DND-41 (cell line): ENCODE results near the gene EML1.

ENCODE experiments used
- ATAC-seq: fragments of 200-7000 bp; cut with Tn5 transposase; 3 replicates; pipeline ENCODE4 v1.9.1; 2021; ENCODE audit warnings: low read depth; ENCODE audit not compliant: insufficient read depth
- DNase-seq: peaks from one replicate; pipeline ENCODE4 v3.0.0-alpha.2; 2020
- H2AFZ ChIP-seq: 2 replicates; pipeline ENCODE4 v1.6.0; 2012; ENCODE audit warnings: low read depth, low read length
- H3K27ac ChIP-seq: 2 replicates; pipeline ENCODE4 v1.5.1; 2012; ENCODE audit warnings: low read length, inconsistent platforms
- H3K27me3 ChIP-seq: fragments of 200-600 bp; sonication (generic); 2 replicates; pipeline ENCODE4 v1.6.0; 2012; ENCODE audit warnings: low read length, mild to moderate bottlenecking, inconsistent platforms; ENCODE audit not compliant: insufficient read depth, poor library complexity
- H3K36me3 ChIP-seq: 2 replicates; pipeline ENCODE4 v1.5.1; 2012; ENCODE audit warnings: low read length, inconsistent platforms; ENCODE audit not compliant: insufficient read depth
- H3K4me1 ChIP-seq: 2 replicates; pipeline ENCODE4 v1.5.1; 2012; ENCODE audit warnings: mild to moderate bottlenecking, low read length; ENCODE audit not compliant: insufficient read depth
- H3K4me2 ChIP-seq: 2 replicates; pipeline ENCODE4 v1.6.0; 2012; ENCODE audit warnings: mild to moderate bottlenecking, moderate library complexity, low read length, inconsistent platforms; ENCODE audit not compliant: insufficient read depth
- H3K4me3 ChIP-seq, 2 experiments: fragments of 200-600 bp in 1 of 2; shearing (Covaris generic) in 1 of 2; 2 replicates each; pipeline ENCODE4 v1.5.1; 2012 to 2016; ENCODE audit warnings: inconsistent platforms in 2 of 2, low read length in 2 of 2, mild to moderate bottlenecking in 2 of 2, low read depth in 1 of 2, moderate library complexity in 1 of 2
- H3K79me2 ChIP-seq: 2 replicates; pipeline ENCODE4 v1.6.0; 2012; ENCODE audit warnings: low read length, inconsistent platforms; ENCODE audit not compliant: insufficient read depth
- H3K9ac ChIP-seq: 2 replicates; pipeline ENCODE4 v1.6.0; 2012; ENCODE audit warnings: low read depth, mild to moderate bottlenecking, inconsistent platforms, low read length, moderate library complexity
- H3K9me3 ChIP-seq: 2 replicates; pipeline ENCODE4 v1.5.1; 2012; ENCODE audit warnings: low read length, moderate library complexity, mild to moderate bottlenecking, inconsistent platforms; ENCODE audit not compliant: insufficient read depth, severe bottlenecking
- H4K20me1 ChIP-seq: 2 replicates; pipeline ENCODE4 v1.6.0; 2012; ENCODE audit warnings: low read length; ENCODE audit not compliant: insufficient read depth
- EZH2 ChIP-seq: IDR thresholded peaks from 3 replicates; pipeline ENCODE4 v1.6.1; 2012; ENCODE audit warnings: borderline replicate concordance, low read depth, mild to moderate bottlenecking, moderate library complexity, low read length, inconsistent platforms; ENCODE audit not compliant: severe bottlenecking
- TF ChIP-seq, protein P1 (sequence below): IDR thresholded peaks from 2 replicates; pipeline ENCODE4 v1.5.1; 2012; ENCODE audit warnings: borderline replicate concordance, low read length, moderate library complexity, mild to moderate bottlenecking; ENCODE audit not compliant: poor library complexity, severe bottlenecking; ENCODE audit errors: extremely low read depth

EML1 gene

DNA sequence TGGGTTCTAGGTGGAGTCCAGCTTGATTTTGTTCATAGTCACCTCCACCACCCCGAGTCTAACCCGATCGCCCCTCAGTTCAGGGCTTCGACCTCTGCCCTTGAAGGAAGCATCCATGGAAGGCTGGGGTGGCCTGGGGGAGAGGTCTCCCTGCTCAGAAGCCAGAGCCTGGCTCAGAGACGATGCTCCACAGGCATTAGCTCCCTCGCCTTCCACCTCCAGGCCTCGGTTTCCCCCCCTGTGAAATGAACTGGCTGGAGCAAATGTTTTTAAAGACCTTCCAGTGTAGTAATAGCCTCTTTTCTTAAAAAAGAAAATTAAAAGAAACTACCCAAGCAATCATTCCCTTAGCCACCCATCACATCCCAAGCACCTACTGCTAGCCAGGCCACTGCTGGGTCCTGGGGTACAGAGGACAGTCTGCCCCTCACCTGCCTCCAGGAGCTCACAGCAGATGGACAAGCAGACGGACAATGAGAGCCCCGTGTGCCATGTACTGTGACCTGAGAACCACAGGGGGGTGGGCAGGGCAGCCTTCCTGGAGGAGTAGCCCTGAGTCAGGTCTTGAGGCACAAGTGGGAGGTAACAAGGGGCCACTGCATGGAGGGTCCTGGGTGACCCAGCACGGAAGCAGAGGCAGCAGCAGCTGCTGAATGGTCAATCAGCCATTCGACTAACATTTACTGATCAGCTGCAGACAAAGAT, 42.3 kb upstream of the EML1 start:
- no peaks in the 10 kb centered on the region for H3K79me2 ChIP-seq
- H3K36me3 ChIP-seq = no peaks in the 10 kb centered on the region
- H2AFZ ChIP-seq = no peak overlapping the region
- TF ChIP-seq, protein P1, sequence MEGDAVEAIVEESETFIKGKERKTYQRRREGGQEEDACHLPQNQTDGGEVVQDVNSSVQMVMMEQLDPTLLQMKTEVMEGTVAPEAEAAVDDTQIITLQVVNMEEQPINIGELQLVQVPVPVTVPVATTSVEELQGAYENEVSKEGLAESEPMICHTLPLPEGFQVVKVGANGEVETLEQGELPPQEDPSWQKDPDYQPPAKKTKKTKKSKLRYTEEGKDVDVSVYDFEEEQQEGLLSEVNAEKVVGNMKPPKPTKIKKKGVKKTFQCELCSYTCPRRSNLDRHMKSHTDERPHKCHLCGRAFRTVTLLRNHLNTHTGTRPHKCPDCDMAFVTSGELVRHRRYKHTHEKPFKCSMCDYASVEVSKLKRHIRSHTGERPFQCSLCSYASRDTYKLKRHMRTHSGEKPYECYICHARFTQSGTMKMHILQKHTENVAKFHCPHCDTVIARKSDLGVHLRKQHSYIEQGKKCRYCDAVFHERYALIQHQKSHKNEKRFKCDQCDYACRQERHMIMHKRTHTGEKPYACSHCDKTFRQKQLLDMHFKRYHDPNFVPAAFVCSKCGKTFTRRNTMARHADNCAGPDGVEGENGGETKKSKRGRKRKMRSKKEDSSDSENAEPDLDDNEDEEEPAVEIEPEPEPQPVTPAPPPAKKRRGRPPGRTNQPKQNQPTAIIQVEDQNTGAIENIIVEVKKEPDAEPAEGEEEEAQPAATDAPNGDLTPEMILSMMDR = no peak
- TF ChIP-seq EZH2 = no peak
- peaks cover 14% of the 10 kb centered on the region; the same call in 1 of the 2 replicates for H4K20me1 ChIP-seq
- no peak overlapping the region for H3K9ac ChIP-seq
- ATAC-seq (no peak), DNase-seq (no peak)
- no peaks in the 10 kb centered on the region for H3K9me3 ChIP-seq
- H3K27ac ChIP-seq = no peak overlapping the region
- no peak overlapping the region for H3K4me2 ChIP-seq
- peaks cover 22% of the 10 kb centered on the region for H3K27me3 ChIP-seq
- no peaks in the 10 kb centered on the region for H3K4me1 ChIP-seq
- H3K4me3 ChIP-seq = no peak overlapping the region

DNA sequence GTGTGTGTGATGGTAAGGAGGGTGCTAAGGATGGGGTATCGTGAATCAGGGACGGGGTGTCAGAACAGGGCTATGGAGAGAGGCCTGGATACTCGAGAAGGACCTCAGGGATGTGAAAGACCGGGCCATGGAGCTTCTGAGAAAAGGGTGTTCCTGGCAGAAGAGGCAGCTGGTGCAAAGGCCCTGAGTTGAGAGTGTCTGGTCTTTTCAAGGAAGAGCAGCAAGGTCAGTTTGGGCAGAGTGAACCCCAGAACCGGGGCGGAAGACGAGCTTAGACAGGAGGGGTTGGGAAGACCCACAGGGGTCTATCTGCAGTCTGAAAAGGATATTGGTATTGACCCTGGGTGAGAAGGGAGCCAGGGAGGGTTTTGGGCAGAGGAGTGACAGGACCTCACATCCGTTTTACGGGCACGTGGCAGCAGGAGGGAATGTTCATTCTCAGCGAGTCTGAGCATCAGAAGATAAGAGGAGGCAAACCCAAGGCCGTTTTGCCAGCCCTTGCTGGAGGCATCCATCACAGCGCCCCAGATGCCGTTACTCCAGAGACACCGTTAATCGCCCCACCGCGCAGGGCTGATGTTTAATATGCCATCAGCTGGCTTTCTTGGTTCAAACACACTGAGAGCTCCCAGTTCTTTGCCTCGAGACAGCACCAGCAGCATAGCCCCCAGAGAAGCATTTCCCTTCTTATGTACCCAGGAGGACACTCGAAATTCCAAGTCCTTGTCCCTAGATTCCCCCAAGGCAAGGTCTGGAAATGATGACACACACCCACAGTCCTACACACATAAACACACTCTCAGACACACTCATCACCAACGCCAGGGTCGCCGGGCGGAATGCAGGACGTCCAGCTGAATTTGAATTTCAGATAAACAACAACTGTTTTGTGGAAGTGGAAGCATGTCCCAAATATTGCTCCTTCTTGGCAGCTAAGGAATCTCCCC, 41.4 kb upstream of the EML1 start:
- Histone ChIP-seq H3K4me1 (no peaks in the 10 kb centered on the region), H2AFZ (no peak overlapping the region)

DNA sequence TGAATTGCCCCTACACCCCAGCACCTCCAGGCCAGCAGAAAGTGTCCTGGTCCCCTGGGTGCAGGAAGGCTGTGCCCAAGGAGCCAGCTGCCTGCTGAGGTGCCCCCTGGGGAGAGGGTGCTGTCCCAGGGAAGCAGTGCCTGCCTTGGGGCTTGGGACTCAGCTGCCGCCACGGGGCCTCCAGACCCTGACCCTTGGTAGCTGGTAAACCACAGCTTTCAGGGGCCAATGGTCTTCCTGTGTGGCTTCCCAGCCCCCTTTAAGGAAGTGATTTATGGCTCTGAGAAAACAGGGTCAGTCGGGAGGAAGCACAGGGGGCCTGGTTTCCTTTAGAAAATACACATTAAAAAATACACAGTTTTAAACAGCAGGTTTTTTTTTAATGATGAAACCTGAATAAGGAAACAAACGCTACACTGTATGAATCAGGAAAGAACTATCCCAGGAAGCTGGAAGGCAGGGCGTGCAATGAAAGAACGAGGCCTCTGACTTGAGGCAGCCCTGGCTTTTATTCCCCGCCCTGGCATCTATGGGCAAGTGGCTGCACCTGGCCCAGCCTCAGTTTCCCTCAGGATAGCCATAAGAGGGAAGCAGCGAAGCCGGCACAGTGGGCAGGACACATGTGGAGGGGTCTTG, 40.6 kb upstream of the EML1 start:
- no peak for ATAC-seq
- Histone ChIP-seq H2AFZ (no peak overlapping the region), H3K4me2 (no peak overlapping the region), H3K27ac (no peak overlapping the region), H3K79me2 (no peaks in the 10 kb centered on the region), H3K4me1 (no peaks in the 10 kb centered on the region), H4K20me1 (peaks cover 11% of the 10 kb centered on the region; the same call in 1 of the 2 replicates), H3K9ac (no peak overlapping the region), H3K9me3 (no peaks in the 10 kb centered on the region), H3K27me3 (peaks cover 16% of the 10 kb centered on the region), H3K36me3 (no peaks in the 10 kb centered on the region), H3K4me3 (no peak overlapping the region)
- no peak for DNase-seq
- TF ChIP-seq, protein P1 = no peak

More for the DNA sequence above, 41.4 kb upstream of the EML1 start:
- H3K9me3 ChIP-seq = no peaks in the 10 kb centered on the region
- peaks cover 11% of the 10 kb centered on the region; the same call in 1 of the 2 replicates for H4K20me1 ChIP-seq
- H3K4me2 ChIP-seq = no peak overlapping the region
- no peak overlapping the region for H3K27ac ChIP-seq
- H3K4me3 ChIP-seq = no peak overlapping the region
- no peak for TF ChIP-seq EZH2
- TF ChIP-seq, protein P1 = no peak
- peaks cover 16% of the 10 kb centered on the region for H3K27me3 ChIP-seq
- H3K36me3 ChIP-seq = no peaks in the 10 kb centered on the region
- ATAC-seq = no peak
- H3K79me2 ChIP-seq = no peaks in the 10 kb centered on the region
- no peak for DNase-seq
- H3K9ac ChIP-seq = no peak overlapping the region
